GM23248 (cell line): Measurements from ENCODE around the gene SCGB2A2.

Source experiments
- EZH2 ChIP-seq: fragments of 200-600 bp; sonication (generic); IDR thresholded peaks from 2 replicates; pipeline ENCODE4 v1.6.1; 2018; ENCODE audit warnings: antibody characterized with exemption, mild to moderate bottlenecking; ENCODE audit not compliant: insufficient read depth, poor library complexity, severe bottlenecking
- EZH2phosphoT487 ChIP-seq: fragments of 200-600 bp; sonication (generic); IDR thresholded peaks from 2 replicates; pipeline ENCODE4 v1.6.1; 2018; ENCODE audit warnings: antibody characterized with exemption, moderate library complexity, mild to moderate bottlenecking, low read depth; ENCODE audit not compliant: insufficient read depth

DNA sequence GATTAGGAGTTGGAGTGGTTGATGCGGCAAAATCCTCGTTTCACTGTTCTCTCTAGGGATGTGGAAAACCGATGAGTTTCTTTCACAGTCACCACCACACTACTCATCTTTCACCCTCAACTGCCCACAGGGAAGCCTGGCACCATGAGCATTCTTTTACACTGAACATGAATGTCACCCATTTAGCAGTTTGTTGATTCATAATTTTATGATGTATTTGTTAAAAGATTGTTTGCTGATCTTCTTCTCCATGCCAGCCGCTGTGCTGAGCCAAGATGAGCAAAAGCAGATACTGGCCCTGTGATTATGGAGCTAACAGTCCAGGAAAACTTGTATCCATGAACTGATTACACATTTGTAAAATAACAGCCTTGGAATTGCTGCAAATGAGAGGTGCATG is 31.8 kb upstream of the SCGB2A2 start:
- TF ChIP-seq EZH2 = no peak
- TF ChIP-seq EZH2phosphoT487 = no peak
